Liver (tissue), 9 donors: ENCODE results near the gene ABCA13. TPM values are rescaled to one million over a fixed set of nuclear protein-coding genes. Genes with fewer than 3 reads are reported as not detected.

Experiments
- DNase-seq: peaks from one replicate; pipeline ENCODE4 v3.0.0-alpha.2; 2017; ENCODE audit warnings: low spot score
- H3K27ac ChIP-seq, 2 donors: one replicate each; pipeline ENCODE4 v1.7.0; 2013; ENCODE audit warnings: inconsistent platforms in 2 of 2, low read length in 2 of 2, control low read depth in 1 of 2, low read depth in 1 of 2, mild to moderate bottlenecking in 1 of 2
- H3K27me3 ChIP-seq, 4 donors: one replicate each; pipeline versions ENCODE4 v1.6.1 to v1.7.0; 2013; ENCODE audit warnings: low read length in 3 of 4, inconsistent platforms in 1 of 4, mild to moderate bottlenecking in 1 of 4, moderate library complexity in 1 of 4; ENCODE audit not compliant: control insufficient read depth in 4 of 4, insufficient read depth in 4 of 4
- H3K36me3 ChIP-seq, 4 donors: one replicate each; pipeline versions ENCODE4 v1.6.1 to v1.7.0; 2013; ENCODE audit warnings: low read length in 3 of 4, mild to moderate bottlenecking in 3 of 4, low read depth in 1 of 4, moderate library complexity in 1 of 4; ENCODE audit not compliant: control insufficient read depth in 4 of 4, insufficient read depth in 3 of 4
- H3K4me1 ChIP-seq, 4 donors: one replicate each; pipeline versions ENCODE4 v1.6.1 to v1.7.0; 2013; ENCODE audit warnings: low read length in 3 of 4, mild to moderate bottlenecking in 3 of 4, moderate library complexity in 1 of 4; ENCODE audit not compliant: control insufficient read depth in 4 of 4, insufficient read depth in 4 of 4
- H3K4me3 ChIP-seq, 3 donors: one replicate each; pipeline versions ENCODE4 v1.6.1 to v1.7.0; 2013; ENCODE audit warnings: low read length in 3 of 3, control low read depth in 1 of 3, low read depth in 1 of 3, mild to moderate bottlenecking in 1 of 3
- H3K9ac ChIP-seq, 2 donors: one replicate each; pipeline ENCODE4 v1.7.0; 2013; ENCODE audit warnings: low read length in 2 of 2, mild to moderate bottlenecking in 2 of 2, moderate library complexity in 2 of 2, control low read depth in 1 of 2, low read depth in 1 of 2
- H3K9me3 ChIP-seq, 4 donors: one replicate each; pipeline versions ENCODE4 v1.6.1 to v1.7.0; 2013; ENCODE audit warnings: low read length in 3 of 4; ENCODE audit not compliant: control insufficient read depth in 4 of 4
- ATF3 ChIP-seq: IDR thresholded peaks from 2 replicates; pipeline ENCODE4 v1.6.1; 2016; ENCODE audit warnings: antibody characterized with exemption
- FOXA1 ChIP-seq: IDR thresholded peaks from 2 replicates; pipeline ENCODE4 v1.6.1; 2016; ENCODE audit warnings: antibody characterized with exemption
- FOXA2 ChIP-seq: IDR thresholded peaks from 2 replicates; pipeline ENCODE4 v1.6.1; 2016; ENCODE audit warnings: antibody characterized with exemption
- GABPA ChIP-seq, 2 donors: IDR thresholded peaks in 1 of 2; conservative IDR thresholded peaks in 1 of 2; 2 replicates each; pipeline ENCODE4 v1.6.1; 2016; ENCODE audit warnings: antibody characterized with exemption in 2 of 2, mild to moderate bottlenecking in 1 of 2, moderate library complexity in 1 of 2
- HNF4A ChIP-seq, 2 donors: conservative IDR thresholded peaks; 2 replicates each; pipeline ENCODE4 v1.6.1; 2016; ENCODE audit warnings: antibody characterized with exemption in 2 of 2, mild to moderate bottlenecking in 2 of 2
- HNF4G ChIP-seq: IDR thresholded peaks from 2 replicates; pipeline ENCODE4 v1.6.1; 2016; ENCODE audit warnings: antibody characterized with exemption
- JUND ChIP-seq, 2 donors: IDR thresholded peaks; 2 replicates each; pipeline ENCODE4 v1.6.1; 2016; ENCODE audit warnings: antibody characterized with exemption in 2 of 2
- MAX ChIP-seq: IDR thresholded peaks from 2 replicates; pipeline ENCODE4 v1.6.1; 2016; ENCODE audit warnings: antibody characterized with exemption
- NR2F2 ChIP-seq: IDR thresholded peaks from 2 replicates; pipeline ENCODE4 v1.6.1; 2016; ENCODE audit warnings: antibody characterized with exemption
- RAD21 ChIP-seq, 2 donors: IDR thresholded peaks; 2 replicates each; pipeline ENCODE4 v1.6.1; 2016; ENCODE audit warnings: antibody characterized with exemption in 2 of 2, mild to moderate bottlenecking in 2 of 2
- REST ChIP-seq: IDR thresholded peaks from 2 replicates; pipeline ENCODE4 v1.6.1; 2016; ENCODE audit warnings: antibody characterized with exemption, mild to moderate bottlenecking
- RXRA ChIP-seq, 2 donors: IDR thresholded peaks; 2 replicates each; pipeline ENCODE4 v1.6.1; 2017 to 2018; ENCODE audit warnings: antibody characterized with exemption in 2 of 2, mild to moderate bottlenecking in 1 of 2
- TAF1 ChIP-seq: conservative IDR thresholded peaks from 2 replicates; pipeline ENCODE4 v1.6.1; 2016; ENCODE audit warnings: antibody characterized with exemption, mild to moderate bottlenecking
- YY1 ChIP-seq: IDR thresholded peaks from 2 replicates; pipeline ENCODE4 v1.6.1; 2016; ENCODE audit warnings: antibody characterized with exemption, mild to moderate bottlenecking
- ZBTB33 ChIP-seq: IDR thresholded peaks from 2 replicates; pipeline ENCODE4 v1.6.1; 2016; ENCODE audit warnings: antibody characterized with exemption
- WGBS: extraction: QIAGEN DNeasy Blood & Tissue Kit; methylation state at CpG from one replicate; pipeline ENCODE4 v1.1.7; 2013; 5-methylcytosine and 5-hydroxymethylcytosine counted together
- polyA plus RNA-seq, 2 donors: library from polyadenylated mRNA; stranded (reverse) in 1 of 2; unstranded in 1 of 2; fragments of 200-250 nt in 1 of 2; fragments of >200 nt in 1 of 2; fragmentation: Nextera tagmentation in 1 of 2; extraction: Ambion mirVana in 1 of 2; gene quantifications; one replicate each; pipeline versions ENCODE4 v1.2.1 to v1.2.3, GENCODE V29; 2013 to 2015
- total RNA-seq, 2 donors: library from RNA; depleted of rRNA; stranded (reverse); fragments of >200 nt; gene quantifications; one replicate each; pipeline ENCODE4 v1.2.3, GENCODE V29; 2014
- donor health status: healthy.
- donor health status: healthy.
- donor health status: healthy.
- donor health status: healthy.
- donor health status: healthy.

ABCA13 gene
- total and polyA plus RNA-seq, 4 donors = 0.22 to 1.0 (median 0.66) TPM

GRCh38 chr7:48563334-48563733 lies 392.1 kb downstream of the ABCA13 start (continued):
- TF ChIP-seq HNF4A (conservative IDR thresholded peaks at IDR 0.05) = no peak

GRCh38 chr7:48575516-48575915 lies 404.3 kb downstream of the ABCA13 start:
- Histone ChIP-seq H3K9me3 (no peaks in the 10 kb centered on the region), H3K9ac (no peak overlapping the region), H3K27ac (no peak overlapping the region), H3K4me1 (no peaks in the 10 kb centered on the region), H3K36me3 (no peaks in the 10 kb centered on the region), H3K4me3 (no peak overlapping the region), H3K27me3 (no peaks in the 10 kb centered on the region)
- DNase-seq = no peak
- 93% methylated on average over 2 of the region's 2 CpGs for WGBS
- TF ChIP-seq HNF4G (no peak), GABPA (IDR thresholded peaks at IDR 0.05 in 1 of 2, conservative IDR thresholded peaks at IDR 0.05 in 1 of 2) (no peak), ATF3 (no peak), JUND (IDR thresholded peaks at IDR 0.05) (no peak), ZBTB33 (no peak), TAF1 (no peak), REST (no peak), FOXA2 (no peak), FOXA1 (no peak), RAD21 (IDR thresholded peaks at IDR 0.05) (no peak), YY1 (no peak), RXRA (IDR thresholded peaks at IDR 0.05) (no peak)

- no peaks in the 10 kb centered on the region for H3K36me3 ChIP-seq
- H3K4me1 ChIP-seq = no peaks in the 10 kb centered on the region
- no peak overlapping the region for H3K27ac ChIP-seq
- no peaks in the 10 kb centered on the region for H3K9me3 ChIP-seq
- no peak overlapping the region for H3K4me3 ChIP-seq
- no peak overlapping the region for H3K9ac ChIP-seq
- no peak for DNase-seq
- no peaks in the 10 kb centered on the region for H3K27me3 ChIP-seq
- TF ChIP-seq TAF1 (no peak), REST (no peak), GABPA (IDR thresholded peaks at IDR 0.05 in 1 of 2, conservative IDR thresholded peaks at IDR 0.05 in 1 of 2) (no peak), MAX (no peak), RAD21 (IDR thresholded peaks at IDR 0.05) (no peak), HNF4A (conservative IDR thresholded peaks at IDR 0.05) (no peak), FOXA2 (no peak), FOXA1 (no peak), ATF3 (no peak), ZBTB33 (no peak), YY1 (no peak), NR2F2 (no peak), HNF4G (no peak)
Observed at GRCh38 chr7:48587475-48587874, 416.2 kb downstream of the ABCA13 start.
